Tibial nerve (tissue), 4 donors: ENCODE results near the gene ST6GALNAC3.
"Not testable (repeated sequence)": the region's sequence is repeated elsewhere in the genome, so short reads cannot be mapped to it uniquely, and the experiment has no call there.

Experiments
- EP300 ChIP-seq, 2 donors: sonication (generic); formaldehyde crosslinking; IDR thresholded peaks; one replicate each; pipeline ENCODE4 v1.6.1; 2017; ENCODE audit warnings: antibody characterized with exemption in 2 of 2, mild to moderate bottlenecking in 1 of 2
- POLR2A ChIP-seq, 2 donors: fragments of 450-650 bp; IDR thresholded peaks; one replicate each; pipeline ENCODE4 v1.6.1; 2017; ENCODE audit warnings: antibody characterized with exemption in 2 of 2, mild to moderate bottlenecking in 2 of 2, moderate library complexity in 2 of 2
- TF ChIP-seq, protein P1 (sequence below), 5 experiments: fragments of 200-600 bp in 3 of 5; fragments of 450-650 bp in 2 of 5; sonication (generic) in 3 of 5; IDR thresholded peaks; one replicate each; pipeline ENCODE4 v1.5.1; 2016 to 2019; ENCODE audit warnings: antibody characterized with exemption in 5 of 5, mild to moderate bottlenecking in 3 of 5, moderate library complexity in 2 of 5

GRCh38 chr1:76652860-76653259 is 578.3 kb downstream of the ST6GALNAC3 start:
- TF ChIP-seq, protein P1, sequence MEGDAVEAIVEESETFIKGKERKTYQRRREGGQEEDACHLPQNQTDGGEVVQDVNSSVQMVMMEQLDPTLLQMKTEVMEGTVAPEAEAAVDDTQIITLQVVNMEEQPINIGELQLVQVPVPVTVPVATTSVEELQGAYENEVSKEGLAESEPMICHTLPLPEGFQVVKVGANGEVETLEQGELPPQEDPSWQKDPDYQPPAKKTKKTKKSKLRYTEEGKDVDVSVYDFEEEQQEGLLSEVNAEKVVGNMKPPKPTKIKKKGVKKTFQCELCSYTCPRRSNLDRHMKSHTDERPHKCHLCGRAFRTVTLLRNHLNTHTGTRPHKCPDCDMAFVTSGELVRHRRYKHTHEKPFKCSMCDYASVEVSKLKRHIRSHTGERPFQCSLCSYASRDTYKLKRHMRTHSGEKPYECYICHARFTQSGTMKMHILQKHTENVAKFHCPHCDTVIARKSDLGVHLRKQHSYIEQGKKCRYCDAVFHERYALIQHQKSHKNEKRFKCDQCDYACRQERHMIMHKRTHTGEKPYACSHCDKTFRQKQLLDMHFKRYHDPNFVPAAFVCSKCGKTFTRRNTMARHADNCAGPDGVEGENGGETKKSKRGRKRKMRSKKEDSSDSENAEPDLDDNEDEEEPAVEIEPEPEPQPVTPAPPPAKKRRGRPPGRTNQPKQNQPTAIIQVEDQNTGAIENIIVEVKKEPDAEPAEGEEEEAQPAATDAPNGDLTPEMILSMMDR (IDR thresholded peaks at IDR 0.05) = not testable (repeated sequence)
- not testable (repeated sequence) for TF ChIP-seq EP300, POLR2A (IDR thresholded peaks at IDR 0.05)
